GM23338 (cell line): ENCODE measurements around the gene WDR75. TPM values are rescaled to one million over a fixed set of nuclear protein-coding genes. Genes with fewer than 3 reads are reported as not detected.

ENCODE experiments used
- ATAC-seq: fragments of 200-7000 bp; cut with Tn5 transposase; 3 replicates; pipeline ENCODE4 v1.9.1; 2020
- DNase-seq: peaks from one replicate; pipeline ENCODE4 v3.0.0-alpha.2; 2015; ENCODE audit warnings: low spot score
- H2AFZ ChIP-seq: fragments of 200-600 bp; sonication (generic); 2 replicates; pipeline ENCODE4 v1.8.0; 2016; ENCODE audit warnings: antibody characterized with exemption, mild to moderate bottlenecking, moderate library complexity
- H3F3A ChIP-seq: fragments of 200-600 bp; sonication (generic); replicated peaks from 2 replicates; pipeline ENCODE4 v1.8.0; 2017; ENCODE audit warnings: antibody characterized with exemption, mixed run types, low read depth
- H3K27ac ChIP-seq: fragments of 200-600 bp; sonication (generic); 2 replicates; pipeline ENCODE4 v1.6.1; 2016; ENCODE audit warnings: low read depth
- H3K27me3 ChIP-seq: fragments of 200-600 bp; sonication (generic); 2 replicates; pipeline ENCODE4 v1.8.0; 2016; ENCODE audit warnings: mild to moderate bottlenecking, mixed run types, moderate library complexity; ENCODE audit not compliant: insufficient read depth
- H3K36me3 ChIP-seq: fragments of 200-600 bp; sonication (generic); 2 replicates; pipeline ENCODE4 v1.8.0; 2016; ENCODE audit warnings: mild to moderate bottlenecking; ENCODE audit not compliant: insufficient read depth
- H3K4me1 ChIP-seq: fragments of 200-600 bp; sonication (generic); 2 replicates; pipeline ENCODE4 v1.8.0; 2016; ENCODE audit warnings: mild to moderate bottlenecking, moderate library complexity; ENCODE audit not compliant: insufficient read depth
- H3K4me2 ChIP-seq: fragments of 200-600 bp; sonication (generic); 2 replicates; pipeline ENCODE4 v1.7.1; 2017; ENCODE audit warnings: mixed run types
- H3K4me3 ChIP-seq: fragments of 200-600 bp; sonication (generic); 2 replicates; pipeline ENCODE4 v1.6.1; 2016; ENCODE audit warnings: mixed run types
- H3K79me2 ChIP-seq: fragments of 200-600 bp; sonication (generic); replicated peaks from 2 replicates; pipeline ENCODE4 v1.8.0; 2017; ENCODE audit warnings: mild to moderate bottlenecking; ENCODE audit not compliant: insufficient read depth
- H3K9me2 ChIP-seq: fragments of 200-600 bp; sonication (generic); 2 replicates; pipeline ENCODE4 v1.8.0; 2017; ENCODE audit not compliant: insufficient read depth
- H4K20me1 ChIP-seq: fragments of 200-600 bp; sonication (generic); replicated peaks from 2 replicates; pipeline ENCODE4 v1.8.0; 2017; ENCODE audit warnings: mild to moderate bottlenecking; ENCODE audit not compliant: insufficient read depth
- H3K27ac Mint-ChIP-seq: 2 replicates; pipeline ENCODE4 v1.8.0; 2020; ENCODE audit warnings: inconsistent platforms, mild to moderate bottlenecking, moderate library complexity, mixed read lengths
- H3K27me3 Mint-ChIP-seq: 3 replicates; pipeline ENCODE4 v1.8.0; 2022; ENCODE audit warnings: low read depth, mild to moderate bottlenecking, moderate library complexity, mixed read lengths, inconsistent platforms; ENCODE audit not compliant: insufficient read depth, poor library complexity
- H3K36me3 Mint-ChIP-seq: 3 replicates; pipeline ENCODE4 v1.8.0; 2021; ENCODE audit warnings: low read depth, mild to moderate bottlenecking, inconsistent platforms, moderate library complexity, mixed read lengths
- H3K4me1 Mint-ChIP-seq: 3 replicates; pipeline ENCODE4 v1.8.0; 2020; ENCODE audit warnings: mild to moderate bottlenecking, inconsistent platforms, mixed read lengths
- H3K4me3 Mint-ChIP-seq: 3 replicates; pipeline ENCODE4 v1.8.0; 2021; ENCODE audit warnings: moderate library complexity, mild to moderate bottlenecking, inconsistent platforms, mixed read lengths
- H3K9me3 Mint-ChIP-seq: 3 replicates; pipeline ENCODE4 v1.8.0; 2020; ENCODE audit warnings: moderate library complexity, mild to moderate bottlenecking, inconsistent platforms, mixed read lengths
- CREB1 ChIP-seq: fragments of 250-450 bp; sonication (Bioruptor Pico); IDR thresholded peaks from 2 replicates; pipeline ENCODE4 v1.5.0; 2020; ENCODE audit warnings: low read depth, mild to moderate bottlenecking, moderate library complexity
- EZH2 ChIP-seq: fragments of 200-600 bp; sonication (generic); IDR thresholded peaks from one replicate; pipeline ENCODE4 v1.8.0; 2017; ENCODE audit warnings: antibody characterized with exemption, mild to moderate bottlenecking, low read depth; ENCODE audit not compliant: unreplicated experiment
- EZH2phosphoT487 ChIP-seq: fragments of 200-600 bp; sonication (generic); IDR thresholded peaks from one replicate; pipeline ENCODE4 v1.8.1; 2018; ENCODE audit warnings: antibody characterized with exemption; ENCODE audit not compliant: unreplicated experiment
- JUNB ChIP-seq: IDR thresholded peaks from one replicate; pipeline ENCODE4 v1.6.1; 2016; ENCODE audit warnings: antibody characterized with exemption; ENCODE audit not compliant: unreplicated experiment
- NANOG ChIP-seq: IDR thresholded peaks from 2 replicates; pipeline ENCODE4 v1.6.1; 2016; ENCODE audit warnings: antibody characterized with exemption, borderline replicate concordance
- POLR2AphosphoS5 ChIP-seq: IDR thresholded peaks from 2 replicates; pipeline ENCODE4 v1.6.1; 2016; ENCODE audit warnings: antibody characterized with exemption, low read depth
- STAT1 ChIP-seq: IDR thresholded peaks from one replicate; pipeline ENCODE4 v1.6.1; 2016; ENCODE audit warnings: antibody characterized with exemption; ENCODE audit not compliant: unreplicated experiment
- ZNF114 ChIP-seq: fragments of 250-450 bp; sonication (Bioruptor Pico); IDR thresholded peaks from 2 replicates; pipeline ENCODE4 v1.5.0; 2020; ENCODE audit warnings: mild to moderate bottlenecking, moderate library complexity
- ZNF331 ChIP-seq: fragments of 250-450 bp; sonication (Bioruptor Pico); IDR thresholded peaks from 2 replicates; pipeline ENCODE4 v1.5.0; 2020; ENCODE audit warnings: low read depth, mild to moderate bottlenecking, moderate library complexity
- polyA plus RNA-seq: library from polyadenylated mRNA; unstranded; fragments of >200 nt; fragmentation: Nextera tagmentation; extraction: Ambion mirVana; gene quantifications from 2 replicates; pipeline ENCODE4 v1.2.1, GENCODE V29; 2016
- total RNA-seq: library from RNA; depleted of rRNA; stranded (reverse); fragments of >200 nt; shearing (Covaris generic); gene quantifications from 2 replicates; pipeline ENCODE4 v1.2.3, GENCODE V29; 2014
- TF ChIP-seq, protein P1 (sequence below): IDR thresholded peaks from 2 replicates; pipeline ENCODE4 v1.6.1; 2016; ENCODE audit warnings: antibody characterized with exemption
- TF ChIP-seq, protein P2 (sequence below): fragments of 250-450 bp; sonication (Bioruptor Pico); IDR thresholded peaks from 2 replicates; pipeline ENCODE4 v1.5.0; 2020; ENCODE audit warnings: mild to moderate bottlenecking, moderate library complexity
- TF ChIP-seq, protein P3 (sequence below), 2 experiments: fragments of 200-600 bp in 1 of 2; sonication (generic) in 1 of 2; conservative IDR thresholded peaks; 2 replicates each; pipeline versions ENCODE4 v1.5.1 to v1.6.1; 2016 to 2017; ENCODE audit warnings: antibody characterized with exemption in 2 of 2, low read depth in 2 of 2, mild to moderate bottlenecking in 2 of 2, moderate library complexity in 1 of 2
- TF ChIP-seq, protein P4 (sequence below): IDR thresholded peaks from one replicate; pipeline ENCODE4 v1.6.1; 2018; ENCODE audit warnings: antibody characterized with exemption; ENCODE audit not compliant: unreplicated experiment

WDR75 gene
- total and polyA plus RNA-seq, 2 experiments from 2014 or later = 57.2 to 80.9 TPM

DNA sequence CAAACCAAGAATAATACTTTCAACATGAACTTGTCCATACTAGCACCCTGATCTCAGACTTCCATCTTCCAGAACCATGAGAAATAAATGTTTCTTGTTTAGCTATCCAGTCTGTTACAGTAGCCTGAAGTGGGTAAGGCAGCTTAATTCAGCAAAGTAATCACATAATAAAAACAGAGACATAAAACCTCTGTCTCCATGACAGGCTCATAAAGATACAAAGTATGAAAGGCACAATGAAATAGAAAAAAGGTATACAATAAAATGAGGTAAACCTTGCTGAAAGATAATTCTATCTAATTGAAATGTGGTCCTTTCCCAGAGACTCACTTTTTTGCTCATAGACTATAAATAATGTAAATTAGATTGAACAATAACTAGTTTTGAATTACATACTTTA, 46.7 kb upstream of the WDR75 start:
- Histone ChIP-seq H4K20me1 (no peaks in the 10 kb centered on the region), H3F3A (no peaks in the 10 kb centered on the region), H3K36me3 (no peaks in the 10 kb centered on the region), H3K4me1 (no peaks in the 10 kb centered on the region), H2AFZ (no peak overlapping the region), H3K79me2 (no peaks in the 10 kb centered on the region), H3K9me2 (no peaks in the 10 kb centered on the region), H3K27ac (no peak overlapping the region), H3K27me3 (no peaks in the 10 kb centered on the region), H3K4me2 (no peak overlapping the region), H3K4me3 (no peak overlapping the region)
- Mint-ChIP-seq H3K4me1 (no peaks in the 10 kb centered on the region), H3K36me3 (no peaks in the 10 kb centered on the region), H3K27ac (no peak overlapping the region), H3K4me3 (no peak overlapping the region), H3K9me3 (no peaks in the 10 kb centered on the region), H3K27me3 (no peaks in the 10 kb centered on the region)
- ATAC-seq (no peak), DNase-seq (no peak)
- TF ChIP-seq STAT1 (no peak), JUNB (no peak), EZH2phosphoT487 (no peak), NANOG (no peak), ZNF114 (CRISPR knock-in tag) (no peak), CREB1 (CRISPR knock-in tag) (no peak), EZH2 (no peak), ZNF331 (CRISPR knock-in tag) (no peak), POLR2AphosphoS5 (no peak)
- TF ChIP-seq, protein P1, sequence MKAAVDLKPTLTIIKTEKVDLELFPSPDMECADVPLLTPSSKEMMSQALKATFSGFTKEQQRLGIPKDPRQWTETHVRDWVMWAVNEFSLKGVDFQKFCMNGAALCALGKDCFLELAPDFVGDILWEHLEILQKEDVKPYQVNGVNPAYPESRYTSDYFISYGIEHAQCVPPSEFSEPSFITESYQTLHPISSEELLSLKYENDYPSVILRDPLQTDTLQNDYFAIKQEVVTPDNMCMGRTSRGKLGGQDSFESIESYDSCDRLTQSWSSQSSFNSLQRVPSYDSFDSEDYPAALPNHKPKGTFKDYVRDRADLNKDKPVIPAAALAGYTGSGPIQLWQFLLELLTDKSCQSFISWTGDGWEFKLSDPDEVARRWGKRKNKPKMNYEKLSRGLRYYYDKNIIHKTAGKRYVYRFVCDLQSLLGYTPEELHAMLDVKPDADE = no peak
- TF ChIP-seq, protein P2, sequence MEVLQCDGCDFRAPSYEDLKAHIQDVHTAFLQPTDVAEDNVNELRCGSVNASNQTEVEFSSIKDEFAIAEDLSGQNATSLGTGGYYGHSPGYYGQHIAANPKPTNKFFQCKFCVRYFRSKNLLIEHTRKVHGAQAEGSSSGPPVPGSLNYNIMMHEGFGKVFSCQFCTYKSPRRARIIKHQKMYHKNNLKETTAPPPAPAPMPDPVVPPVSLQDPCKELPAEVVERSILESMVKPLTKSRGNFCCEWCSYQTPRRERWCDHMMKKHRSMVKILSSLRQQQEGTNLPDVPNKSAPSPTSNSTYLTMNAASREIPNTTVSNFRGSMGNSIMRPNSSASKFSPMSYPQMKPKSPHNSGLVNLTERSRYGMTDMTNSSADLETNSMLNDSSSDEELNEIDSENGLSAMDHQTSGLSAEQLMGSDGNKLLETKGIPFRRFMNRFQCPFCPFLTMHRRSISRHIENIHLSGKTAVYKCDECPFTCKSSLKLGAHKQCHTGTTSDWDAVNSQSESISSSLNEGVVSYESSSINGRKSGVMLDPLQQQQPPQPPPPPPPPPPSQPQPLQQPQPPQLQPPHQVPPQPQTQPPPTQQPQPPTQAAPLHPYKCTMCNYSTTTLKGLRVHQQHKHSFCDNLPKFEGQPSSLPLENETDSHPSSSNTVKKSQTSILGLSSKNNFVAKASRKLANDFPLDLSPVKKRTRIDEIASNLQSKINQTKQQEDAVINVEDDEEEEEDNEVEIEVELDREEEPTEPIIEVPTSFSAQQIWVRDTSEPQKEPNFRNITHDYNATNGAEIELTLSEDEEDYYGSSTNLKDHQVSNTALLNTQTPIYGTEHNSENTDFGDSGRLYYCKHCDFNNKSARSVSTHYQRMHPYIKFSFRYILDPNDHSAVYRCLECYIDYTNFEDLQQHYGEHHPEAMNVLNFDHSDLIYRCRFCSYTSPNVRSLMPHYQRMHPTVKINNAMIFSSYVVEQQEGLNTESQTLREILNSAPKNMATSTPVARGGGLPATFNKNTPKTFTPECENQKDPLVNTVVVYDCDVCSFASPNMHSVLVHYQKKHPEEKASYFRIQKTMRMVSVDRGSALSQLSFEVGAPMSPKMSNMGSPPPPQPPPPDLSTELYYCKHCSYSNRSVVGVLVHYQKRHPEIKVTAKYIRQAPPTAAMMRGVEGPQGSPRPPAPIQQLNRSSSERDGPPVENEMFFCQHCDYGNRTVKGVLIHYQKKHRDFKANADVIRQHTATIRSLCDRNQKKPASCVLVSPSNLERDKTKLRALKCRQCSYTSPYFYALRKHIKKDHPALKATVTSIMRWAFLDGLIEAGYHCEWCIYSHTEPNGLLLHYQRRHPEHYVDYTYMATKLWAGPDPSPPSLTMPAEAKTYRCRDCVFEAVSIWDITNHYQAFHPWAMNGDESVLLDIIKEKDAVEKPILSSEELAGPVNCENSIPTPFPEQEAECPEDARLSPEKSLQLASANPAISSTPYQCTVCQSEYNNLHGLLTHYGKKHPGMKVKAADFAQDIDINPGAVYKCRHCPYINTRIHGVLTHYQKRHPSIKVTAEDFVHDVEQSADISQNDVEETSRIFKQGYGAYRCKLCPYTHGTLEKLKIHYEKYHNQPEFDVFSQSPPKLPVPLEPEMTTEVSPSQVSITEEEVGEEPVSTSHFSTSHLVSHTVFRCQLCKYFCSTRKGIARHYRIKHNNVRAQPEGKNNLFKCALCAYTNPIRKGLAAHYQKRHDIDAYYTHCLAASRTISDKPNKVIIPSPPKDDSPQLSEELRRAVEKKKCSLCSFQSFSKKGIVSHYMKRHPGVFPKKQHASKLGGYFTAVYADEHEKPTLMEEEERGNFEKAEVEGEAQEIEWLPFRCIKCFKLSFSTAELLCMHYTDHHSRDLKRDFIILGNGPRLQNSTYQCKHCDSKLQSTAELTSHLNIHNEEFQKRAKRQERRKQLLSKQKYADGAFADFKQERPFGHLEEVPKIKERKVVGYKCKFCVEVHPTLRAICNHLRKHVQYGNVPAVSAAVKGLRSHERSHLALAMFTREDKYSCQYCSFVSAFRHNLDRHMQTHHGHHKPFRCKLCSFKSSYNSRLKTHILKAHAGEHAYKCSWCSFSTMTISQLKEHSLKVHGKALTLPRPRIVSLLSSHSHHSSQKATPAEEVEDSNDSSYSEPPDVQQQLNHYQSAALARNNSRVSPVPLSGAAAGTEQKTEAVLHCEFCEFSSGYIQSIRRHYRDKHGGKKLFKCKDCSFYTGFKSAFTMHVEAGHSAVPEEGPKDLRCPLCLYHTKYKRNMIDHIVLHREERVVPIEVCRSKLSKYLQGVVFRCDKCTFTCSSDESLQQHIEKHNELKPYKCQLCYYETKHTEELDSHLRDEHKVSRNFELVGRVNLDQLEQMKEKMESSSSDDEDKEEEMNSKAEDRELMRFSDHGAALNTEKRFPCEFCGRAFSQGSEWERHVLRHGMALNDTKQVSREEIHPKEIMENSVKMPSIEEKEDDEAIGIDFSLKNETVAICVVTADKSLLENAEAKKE (CRISPR knock-in tag) = no peak
- TF ChIP-seq, protein P3, sequence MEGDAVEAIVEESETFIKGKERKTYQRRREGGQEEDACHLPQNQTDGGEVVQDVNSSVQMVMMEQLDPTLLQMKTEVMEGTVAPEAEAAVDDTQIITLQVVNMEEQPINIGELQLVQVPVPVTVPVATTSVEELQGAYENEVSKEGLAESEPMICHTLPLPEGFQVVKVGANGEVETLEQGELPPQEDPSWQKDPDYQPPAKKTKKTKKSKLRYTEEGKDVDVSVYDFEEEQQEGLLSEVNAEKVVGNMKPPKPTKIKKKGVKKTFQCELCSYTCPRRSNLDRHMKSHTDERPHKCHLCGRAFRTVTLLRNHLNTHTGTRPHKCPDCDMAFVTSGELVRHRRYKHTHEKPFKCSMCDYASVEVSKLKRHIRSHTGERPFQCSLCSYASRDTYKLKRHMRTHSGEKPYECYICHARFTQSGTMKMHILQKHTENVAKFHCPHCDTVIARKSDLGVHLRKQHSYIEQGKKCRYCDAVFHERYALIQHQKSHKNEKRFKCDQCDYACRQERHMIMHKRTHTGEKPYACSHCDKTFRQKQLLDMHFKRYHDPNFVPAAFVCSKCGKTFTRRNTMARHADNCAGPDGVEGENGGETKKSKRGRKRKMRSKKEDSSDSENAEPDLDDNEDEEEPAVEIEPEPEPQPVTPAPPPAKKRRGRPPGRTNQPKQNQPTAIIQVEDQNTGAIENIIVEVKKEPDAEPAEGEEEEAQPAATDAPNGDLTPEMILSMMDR (conservative IDR thresholded peaks at IDR 0.05; ENCODE audit: low read depth in 2 of 2) = no peak
- TF ChIP-seq, protein P4, sequence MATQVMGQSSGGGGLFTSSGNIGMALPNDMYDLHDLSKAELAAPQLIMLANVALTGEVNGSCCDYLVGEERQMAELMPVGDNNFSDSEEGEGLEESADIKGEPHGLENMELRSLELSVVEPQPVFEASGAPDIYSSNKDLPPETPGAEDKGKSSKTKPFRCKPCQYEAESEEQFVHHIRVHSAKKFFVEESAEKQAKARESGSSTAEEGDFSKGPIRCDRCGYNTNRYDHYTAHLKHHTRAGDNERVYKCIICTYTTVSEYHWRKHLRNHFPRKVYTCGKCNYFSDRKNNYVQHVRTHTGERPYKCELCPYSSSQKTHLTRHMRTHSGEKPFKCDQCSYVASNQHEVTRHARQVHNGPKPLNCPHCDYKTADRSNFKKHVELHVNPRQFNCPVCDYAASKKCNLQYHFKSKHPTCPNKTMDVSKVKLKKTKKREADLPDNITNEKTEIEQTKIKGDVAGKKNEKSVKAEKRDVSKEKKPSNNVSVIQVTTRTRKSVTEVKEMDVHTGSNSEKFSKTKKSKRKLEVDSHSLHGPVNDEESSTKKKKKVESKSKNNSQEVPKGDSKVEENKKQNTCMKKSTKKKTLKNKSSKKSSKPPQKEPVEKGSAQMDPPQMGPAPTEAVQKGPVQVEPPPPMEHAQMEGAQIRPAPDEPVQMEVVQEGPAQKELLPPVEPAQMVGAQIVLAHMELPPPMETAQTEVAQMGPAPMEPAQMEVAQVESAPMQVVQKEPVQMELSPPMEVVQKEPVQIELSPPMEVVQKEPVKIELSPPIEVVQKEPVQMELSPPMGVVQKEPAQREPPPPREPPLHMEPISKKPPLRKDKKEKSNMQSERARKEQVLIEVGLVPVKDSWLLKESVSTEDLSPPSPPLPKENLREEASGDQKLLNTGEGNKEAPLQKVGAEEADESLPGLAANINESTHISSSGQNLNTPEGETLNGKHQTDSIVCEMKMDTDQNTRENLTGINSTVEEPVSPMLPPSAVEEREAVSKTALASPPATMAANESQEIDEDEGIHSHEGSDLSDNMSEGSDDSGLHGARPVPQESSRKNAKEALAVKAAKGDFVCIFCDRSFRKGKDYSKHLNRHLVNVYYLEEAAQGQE = no peak
